22Rv1 (cell line): Measurements from ENCODE around the gene ZNF462.

Experiments used
- ZFX ChIP-seq: fragments of 450-650 bp; IDR thresholded peaks from 2 replicates; pipeline ENCODE4 v1.6.1; 2017; ENCODE audit warnings: antibody characterized with exemption, borderline replicate concordance
- TF ChIP-seq, protein P1 (sequence below): fragments of 450-650 bp; IDR thresholded peaks from 2 replicates; pipeline ENCODE4 v1.5.1; 2017; ENCODE audit warnings: mild to moderate bottlenecking

DNA sequence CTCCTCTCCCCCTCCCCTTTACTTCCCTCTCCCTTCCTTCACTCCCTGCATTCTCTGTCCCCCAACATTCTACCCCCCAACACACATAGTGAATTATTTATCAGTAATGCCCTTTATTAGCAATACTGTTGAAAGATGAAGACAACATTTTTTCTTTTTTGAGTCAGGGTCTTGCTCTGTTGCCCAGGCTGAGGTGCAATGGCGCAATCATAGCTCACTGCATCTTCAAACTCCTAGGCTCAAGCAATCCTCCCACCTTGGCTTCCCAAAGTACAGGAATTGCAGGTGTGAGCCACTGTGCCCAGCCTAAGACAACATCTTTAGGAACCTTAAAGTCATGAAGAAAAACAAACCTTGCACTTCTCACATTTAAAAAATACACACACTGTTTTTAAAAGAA, 130.6 kb downstream of the ZNF462 start:
- TF ChIP-seq, protein P1, sequence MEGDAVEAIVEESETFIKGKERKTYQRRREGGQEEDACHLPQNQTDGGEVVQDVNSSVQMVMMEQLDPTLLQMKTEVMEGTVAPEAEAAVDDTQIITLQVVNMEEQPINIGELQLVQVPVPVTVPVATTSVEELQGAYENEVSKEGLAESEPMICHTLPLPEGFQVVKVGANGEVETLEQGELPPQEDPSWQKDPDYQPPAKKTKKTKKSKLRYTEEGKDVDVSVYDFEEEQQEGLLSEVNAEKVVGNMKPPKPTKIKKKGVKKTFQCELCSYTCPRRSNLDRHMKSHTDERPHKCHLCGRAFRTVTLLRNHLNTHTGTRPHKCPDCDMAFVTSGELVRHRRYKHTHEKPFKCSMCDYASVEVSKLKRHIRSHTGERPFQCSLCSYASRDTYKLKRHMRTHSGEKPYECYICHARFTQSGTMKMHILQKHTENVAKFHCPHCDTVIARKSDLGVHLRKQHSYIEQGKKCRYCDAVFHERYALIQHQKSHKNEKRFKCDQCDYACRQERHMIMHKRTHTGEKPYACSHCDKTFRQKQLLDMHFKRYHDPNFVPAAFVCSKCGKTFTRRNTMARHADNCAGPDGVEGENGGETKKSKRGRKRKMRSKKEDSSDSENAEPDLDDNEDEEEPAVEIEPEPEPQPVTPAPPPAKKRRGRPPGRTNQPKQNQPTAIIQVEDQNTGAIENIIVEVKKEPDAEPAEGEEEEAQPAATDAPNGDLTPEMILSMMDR = no peak
- no peak for TF ChIP-seq ZFX
